Measurements from ENCODE around the gene PCED1B. TPM values are rescaled to one million over a fixed set of nuclear protein-coding genes. Genes with fewer than 3 reads are reported as not detected.

Gene PCED1B
- total and polyA plus RNA-seq, 3 donors from 2014 or later: 30.0 to 56.1 (median 47.2) TPM

GRCh38 chr12:47247418-47247817 is 168.0 kb downstream of the PCED1B start:
- intact Hi-C loops (cut with DNase I; ENCODE audit: low total_unique reads): no loop called here
- H3K4me3 ChIP-seq: no peak overlapping the region
- DNase-seq: no peak
- no peak for TF ChIP-seq POLR2A (IDR thresholded peaks at IDR 0.05)
- no peaks in the 10 kb centered on the region for H3K36me3 ChIP-seq (ENCODE audit: low read depth, missing control alignments)
- H3K27me3 ChIP-seq: no peaks in the 10 kb centered on the region
- no peak overlapping the region for H3K27ac ChIP-seq
- no peaks in the 10 kb centered on the region for H3K9me3 ChIP-seq
- WGBS, 2 donors: 57 to 71% methylated on average over 1 of the region's 1 CpG
- H3K4me1 ChIP-seq: no peaks in the 10 kb centered on the region

DNA sequence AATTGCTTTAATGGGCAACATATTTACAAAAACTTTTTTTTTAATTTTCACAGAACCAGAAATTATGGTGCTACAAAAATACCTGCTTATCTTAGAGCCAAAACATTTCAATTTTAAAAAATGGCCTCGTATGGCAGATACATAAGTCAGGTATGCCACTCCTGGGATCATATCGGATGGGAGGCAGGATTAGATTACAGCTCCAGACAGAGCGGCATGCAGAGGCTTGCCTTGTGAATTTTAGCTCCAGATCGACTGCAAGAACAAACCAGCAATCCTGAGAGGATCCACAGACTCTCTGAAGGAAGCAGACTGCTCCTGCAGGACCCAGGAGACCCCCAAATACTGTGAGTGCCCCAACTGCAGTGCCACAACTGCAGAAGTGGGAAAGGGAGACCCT is 169.7 kb downstream of the PCED1B start:
- Histone ChIP-seq H3K4me1 (no peaks in the 10 kb centered on the region), H3K9me3 (no peaks in the 10 kb centered on the region), H3K4me3 (no peak overlapping the region), H3K27me3 (no peaks in the 10 kb centered on the region), H3K36me3 (ENCODE audit: low read depth, missing control alignments) (no peaks in the 10 kb centered on the region), H3K27ac (no peak overlapping the region)
- WGBS, 2 donors: 76 to 92% methylated on average over 4 of the region's 4 CpGs
- no peak for TF ChIP-seq CTCF (IDR thresholded peaks at IDR 0.05)
- TF ChIP-seq POLR2A (IDR thresholded peaks at IDR 0.05): no peak
- DNase-seq: no peak
- intact Hi-C loops (cut with DNase I; ENCODE audit: low total_unique reads): no loop called here

DNA sequence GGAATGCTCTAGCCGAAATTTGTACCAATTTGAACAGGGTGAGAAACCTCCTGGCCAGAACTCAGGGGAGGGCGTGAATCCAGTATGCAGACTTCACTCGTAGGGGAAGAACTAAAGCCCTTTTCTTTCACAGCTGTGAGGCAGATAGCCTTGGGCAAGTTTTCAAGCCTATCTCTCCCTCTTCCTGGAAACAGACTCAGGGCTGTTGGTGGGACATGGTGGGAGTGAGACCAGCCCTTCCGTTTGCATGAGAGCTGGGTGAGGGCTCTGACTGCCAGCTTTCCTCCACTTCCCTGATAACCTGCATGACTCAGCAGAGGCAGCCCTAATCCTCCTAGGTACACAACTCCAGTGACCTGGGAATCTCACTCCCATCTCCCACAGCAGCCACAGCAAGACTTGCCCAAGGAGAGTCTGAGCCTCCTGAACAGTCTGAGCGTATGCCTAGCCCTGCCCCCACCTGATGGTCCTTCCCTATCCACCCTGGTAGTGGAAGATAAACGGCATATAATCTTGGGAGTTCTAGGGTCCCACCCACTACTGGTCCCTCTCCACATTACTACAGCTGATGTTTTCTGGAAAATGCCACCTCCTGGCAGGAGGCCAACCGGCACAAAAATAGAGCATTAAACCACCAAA is 170.4 kb downstream of the PCED1B start:
- Histone ChIP-seq H3K36me3 (ENCODE audit: low read depth, missing control alignments) (no peaks in the 10 kb centered on the region), H3K4me1 (no peaks in the 10 kb centered on the region), H3K4me3 (no peak overlapping the region), H3K27me3 (no peaks in the 10 kb centered on the region), H3K27ac (no peak overlapping the region), H3K9me3 (no peaks in the 10 kb centered on the region)
- TF ChIP-seq POLR2A (IDR thresholded peaks at IDR 0.05) (no peak), CTCF (IDR thresholded peaks at IDR 0.05) (no peak)
- 67 to 75% methylated on average over 6 to 7 of the region's 7 CpGs for WGBS, 2 donors
- intact Hi-C loops (cut with DNase I; ENCODE audit: low total_unique reads): no loop called here
- DNase-seq: no peak

- WGBS, 2 donors: 78 to 99% methylated on average over 3 of the region's 3 CpGs
- no peaks in the 10 kb centered on the region for H3K36me3 ChIP-seq (ENCODE audit: low read depth, missing control alignments)
- TF ChIP-seq CTCF (IDR thresholded peaks at IDR 0.05): no peak
- TF ChIP-seq POLR2A (IDR thresholded peaks at IDR 0.05): no peak
Observed at GRCh38 chr12:47251919-47252318, 172.5 kb downstream of the PCED1B start.

DNA sequence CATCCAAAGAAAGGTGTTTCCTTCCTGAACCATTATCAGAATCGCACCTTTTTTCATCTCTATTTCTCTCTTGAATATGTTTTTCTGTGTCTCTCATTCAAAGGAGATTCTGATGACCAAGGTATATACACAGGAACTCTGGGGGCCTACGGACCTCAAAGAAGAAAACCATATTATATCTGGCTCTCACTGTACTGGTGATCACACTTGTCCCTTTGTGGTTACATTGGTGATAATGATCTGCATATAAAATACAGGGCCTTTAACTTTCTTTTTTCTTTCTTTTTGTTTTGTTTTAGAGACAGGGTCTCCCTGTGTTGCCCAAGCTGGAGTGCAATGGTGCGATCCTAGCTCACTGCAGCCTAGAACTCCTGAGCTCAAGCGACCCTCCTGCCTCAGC is 185.5 kb downstream of the PCED1B start:
- TF ChIP-seq CTCF (IDR thresholded peaks at IDR 0.05): no peak
- TF ChIP-seq POLR2A (IDR thresholded peaks at IDR 0.05): no peak
- no peak overlapping the region for H3K27ac ChIP-seq
- 90 to 92% methylated on average over 4 of the region's 4 CpGs for WGBS, 2 donors
- no peak overlapping the region for H3K4me3 ChIP-seq
- H3K4me1 ChIP-seq: no peaks in the 10 kb centered on the region
- DNase-seq: no peak
- H3K9me3 ChIP-seq: no peaks in the 10 kb centered on the region
- no peaks in the 10 kb centered on the region for H3K36me3 ChIP-seq (ENCODE audit: low read depth, missing control alignments)
- intact Hi-C loops (cut with DNase I; ENCODE audit: low total_unique reads): no loop called here
- H3K27me3 ChIP-seq: no peaks in the 10 kb centered on the region

More at GRCh38 chr12:47251919-47252318, 172.5 kb downstream of the PCED1B start:
- Histone ChIP-seq H3K4me3 (no peak overlapping the region), H3K4me1 (no peaks in the 10 kb centered on the region), H3K27me3 (no peaks in the 10 kb centered on the region), H3K9me3 (no peaks in the 10 kb centered on the region), H3K27ac (no peak overlapping the region)
- DNase-seq: no peak
- intact Hi-C loops (cut with DNase I; ENCODE audit: low total_unique reads): no loop called here

All from testis (tissue), 3 donors.